ENCODE data around the gene ERBB4.

ERBB4 gene

DNA sequence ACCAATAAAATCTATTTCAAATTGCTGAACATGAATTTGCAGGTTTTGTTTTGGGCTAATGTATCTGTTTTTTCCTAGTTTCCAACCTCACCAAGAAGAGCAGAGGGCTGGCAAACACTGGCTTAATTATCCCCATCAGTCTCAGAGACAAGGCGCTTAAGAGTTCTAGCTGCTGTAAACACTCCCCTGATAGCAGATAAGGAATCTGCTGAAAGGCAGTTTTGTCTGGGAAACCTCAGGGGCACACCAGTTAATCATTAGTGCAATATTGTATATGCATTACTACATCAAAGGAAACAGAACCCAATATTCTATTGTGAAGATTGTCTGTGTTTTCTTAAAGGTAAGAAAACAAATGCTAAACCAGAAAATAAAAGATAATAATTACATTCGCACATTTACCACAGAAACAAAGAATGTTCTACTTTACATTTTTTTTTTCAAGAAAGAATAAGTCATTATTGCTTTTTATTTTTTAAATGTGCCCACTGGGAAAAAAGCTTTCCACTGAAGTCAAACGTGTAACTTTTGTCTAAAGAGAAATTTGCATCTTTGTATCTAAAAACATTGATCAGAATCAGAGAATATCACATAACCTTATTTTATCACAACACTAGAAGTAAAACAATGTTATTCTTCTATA lies 179.1 kb downstream of the ERBB4 start:
- DNase-seq, result no peak

DNA sequence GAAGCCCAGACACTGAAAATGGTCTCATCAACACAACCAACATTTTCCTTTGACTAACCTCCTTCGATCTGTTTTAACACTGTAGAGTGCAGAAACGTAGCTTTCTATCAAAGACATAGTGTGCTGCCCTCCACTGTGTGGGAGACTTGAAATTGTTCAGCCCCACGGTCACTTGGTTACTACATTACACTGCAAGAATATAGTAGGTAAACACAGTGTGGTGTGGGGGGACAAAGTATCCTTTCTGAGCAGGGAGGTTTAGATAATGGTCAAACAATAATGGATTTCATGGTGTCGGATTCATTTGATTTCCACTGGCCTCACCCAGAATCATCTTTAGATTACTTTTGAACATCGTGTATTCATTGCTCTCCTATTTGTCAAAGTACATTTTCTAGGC lies 181.0 kb downstream of the ERBB4 start:
- no peak for DNase-seq

GRCh38 chr2:212354382-212354781 lies 184.2 kb downstream of the ERBB4 start:
- no peak for DNase-seq

GRCh38 chr2:212348501-212348900 lies 190.1 kb downstream of the ERBB4 start:
- DNase-seq, result no peak

GRCh38 chr2:212346865-212347264 lies 191.7 kb downstream of the ERBB4 start:
- DNase-seq, result no peak

DNA sequence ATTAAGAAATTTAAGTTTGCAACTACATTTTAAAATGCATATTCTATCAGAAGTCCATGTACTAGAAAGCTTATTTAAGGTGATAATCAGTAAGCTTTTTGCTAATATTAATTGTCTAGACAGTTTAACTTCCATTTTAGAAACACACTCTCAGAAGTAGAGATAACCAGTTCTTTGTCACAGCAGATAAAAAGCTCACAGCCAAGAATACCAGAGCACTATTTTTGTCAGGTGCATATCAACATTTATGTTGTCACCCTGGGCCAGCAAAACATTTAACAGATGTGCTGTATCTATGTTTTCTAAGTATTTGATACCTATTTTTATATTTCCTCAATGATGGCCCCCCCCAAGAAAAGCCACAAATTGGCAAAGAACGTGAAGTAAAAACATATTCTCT lies 192.6 kb downstream of the ERBB4 start:
- DNase-seq, result no peak

DNA sequence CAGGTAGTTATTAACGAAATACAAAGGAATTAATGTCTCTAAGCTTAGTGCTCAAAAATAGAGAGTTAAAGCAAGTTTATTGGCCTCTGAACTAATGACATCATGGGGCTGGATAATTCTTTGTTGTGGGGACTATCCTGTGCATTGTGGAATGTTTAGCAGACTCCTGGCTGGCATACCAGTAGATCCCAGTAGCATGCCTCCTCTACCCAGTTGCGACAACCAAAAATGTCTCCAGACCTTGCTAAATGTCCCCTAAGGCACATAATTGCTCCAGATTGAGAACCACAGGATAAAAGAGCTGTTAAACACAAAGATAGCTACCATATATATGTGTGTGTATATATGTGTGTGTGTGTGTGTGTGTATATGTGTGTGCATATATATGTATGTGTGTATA lies 194.5 kb downstream of the ERBB4 start:
- DNase-seq, result no peak

DNA sequence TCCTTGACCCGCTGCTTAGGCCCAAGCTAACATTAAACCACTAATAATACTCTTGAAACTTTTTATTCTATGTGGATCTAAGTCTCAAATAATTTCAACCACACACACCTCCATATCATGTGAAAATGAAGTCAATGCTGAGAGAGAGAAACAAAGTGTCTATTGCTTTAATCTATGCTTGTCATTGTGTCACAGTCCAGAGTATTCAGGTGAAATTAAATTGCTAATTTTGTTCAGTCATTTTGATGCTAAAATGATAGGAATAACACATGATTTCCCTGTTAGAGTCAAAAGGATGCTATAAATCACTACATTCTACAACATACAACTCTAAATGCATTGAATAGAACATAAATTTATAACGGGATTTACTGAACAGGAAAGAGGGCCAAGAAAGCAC lies 195.4 kb downstream of the ERBB4 start:
- no peak for DNase-seq

- DNase-seq, result no peak
These were observed 200.9 kb downstream of the ERBB4 start for GRCh38 chr2:212337486-212338343.

GRCh38 chr2:212337036-212337435 lies 201.6 kb downstream of the ERBB4 start:
- DNase-seq, result no peak

- no peak for DNase-seq
These were observed 208.3 kb downstream of the ERBB4 start for GRCh38 chr2:212330263-212330662.

GRCh38 chr2:212328712-212329496 lies 209.7 kb downstream of the ERBB4 start:
- DNase-seq, result no peak

DNA sequence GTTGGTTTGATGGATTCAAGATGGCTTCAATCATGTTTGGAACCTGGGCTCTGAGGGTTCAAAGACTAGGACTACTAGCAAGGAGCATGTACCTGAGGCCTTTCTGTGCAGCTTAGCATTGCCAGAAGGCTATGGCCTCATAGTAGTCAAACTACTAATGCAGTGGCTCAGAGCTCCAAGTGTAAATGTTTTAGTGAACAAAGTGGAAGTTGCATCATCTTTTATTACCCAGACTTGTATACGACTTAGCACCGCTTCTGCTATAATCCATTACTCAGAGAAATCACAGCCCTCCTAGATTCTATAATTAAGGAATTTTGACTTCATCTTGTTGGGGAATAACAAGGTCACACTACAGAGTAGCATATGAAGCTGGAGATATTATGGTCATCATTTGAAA lies 210.5 kb downstream of the ERBB4 start:
- DNase-seq, result no peak

- DNase-seq, result no peak
These were observed 211.3 kb downstream of the ERBB4 start for GRCh38 chr2:212327171-212327809.

GRCh38 chr2:212318636-212319035 lies 220.0 kb downstream of the ERBB4 start:
- no peak for DNase-seq

DNA sequence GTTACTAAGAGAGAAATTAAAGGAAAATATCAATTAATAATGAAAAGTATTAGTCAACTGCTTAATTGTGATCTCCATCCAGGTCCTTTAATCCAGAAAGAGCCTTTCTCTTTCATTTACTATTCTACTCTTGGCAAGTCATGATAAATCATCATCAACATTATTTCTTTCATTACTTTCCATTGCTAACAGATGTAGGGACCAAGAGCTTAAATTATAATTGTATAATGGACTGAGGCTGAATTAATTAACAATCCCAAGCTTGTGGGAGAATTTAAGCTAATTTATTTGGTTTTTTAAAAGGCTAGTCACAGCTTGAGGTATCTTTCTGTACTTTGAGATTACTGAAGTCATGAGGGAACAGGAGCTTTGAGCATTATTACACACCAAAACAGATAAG lies 223.9 kb downstream of the ERBB4 start:
- DNase-seq, result no peak

GRCh38 chr2:212311807-212312404 lies 226.7 kb downstream of the ERBB4 start:
- DNase-seq, result no peak

DNA sequence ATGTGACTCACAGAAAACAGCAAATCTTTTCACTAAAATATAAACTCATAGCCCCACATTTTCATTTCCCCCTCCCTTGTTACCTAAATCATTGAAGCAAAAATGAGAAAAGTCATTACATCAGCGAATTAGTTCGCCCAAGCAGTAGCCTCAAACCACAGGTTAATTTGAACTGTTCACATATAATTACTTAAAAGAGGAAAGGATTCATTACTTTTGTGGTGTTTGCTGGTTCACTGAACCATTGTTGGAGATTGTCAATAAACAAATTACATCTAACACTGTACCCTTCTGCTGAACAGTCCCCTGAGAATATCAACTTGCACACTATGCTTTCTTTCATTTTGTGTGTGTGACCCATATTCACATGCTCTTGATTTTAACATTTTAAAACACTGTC lies 238.7 kb downstream of the ERBB4 start:
- DNase-seq, result no peak

- DNase-seq, result no peak
These were observed 239.3 kb downstream of the ERBB4 start for GRCh38 chr2:212299333-212299732.

- no peak for DNase-seq
These were observed 243.0 kb downstream of the ERBB4 start for GRCh38 chr2:212295571-212295970.

- DNase-seq, result no peak
These were observed 243.8 kb downstream of the ERBB4 start for GRCh38 chr2:212294816-212295215.

DNA sequence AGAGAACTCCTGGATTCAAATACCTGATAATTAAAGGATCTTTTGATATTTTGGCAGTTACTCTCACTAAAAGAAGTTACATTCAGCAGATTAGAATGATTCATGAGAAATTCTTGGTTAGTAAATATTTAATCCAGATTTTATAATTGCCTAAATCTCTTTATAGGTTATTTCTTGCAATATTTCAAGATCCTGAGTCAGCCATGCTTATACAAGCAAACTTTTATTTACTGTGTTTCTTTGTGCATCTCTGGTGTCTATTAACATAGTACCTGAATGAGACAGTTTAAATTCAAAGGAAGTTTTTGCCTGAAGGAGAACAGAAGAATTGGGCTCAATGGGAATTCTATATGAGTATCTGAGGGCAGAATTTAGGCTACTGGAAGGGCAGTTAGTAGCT lies 249.3 kb downstream of the ERBB4 start:
- DNase-seq, result no peak

DNA sequence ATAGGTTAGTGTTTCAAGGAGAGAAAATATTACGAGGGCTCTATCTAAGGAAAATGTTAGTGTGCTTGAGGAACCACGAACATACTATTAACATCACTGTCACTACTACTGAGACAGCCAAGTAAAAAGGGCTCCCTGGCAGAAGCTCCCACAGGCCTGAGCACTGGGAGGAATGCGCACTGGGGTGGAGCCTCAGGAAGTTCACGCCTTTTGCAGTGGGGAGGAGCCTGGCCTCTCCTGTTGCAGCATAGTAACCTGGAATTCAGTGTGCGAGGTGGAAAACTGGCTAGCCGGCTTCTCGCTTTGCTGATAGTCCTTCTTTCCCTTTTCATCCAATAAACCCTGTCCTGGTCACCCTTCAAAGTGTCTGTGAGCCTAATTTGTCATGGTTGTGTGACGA lies 250.3 kb downstream of the ERBB4 start:
- no peak for DNase-seq

Data from CD4-positive, alpha-beta T cell treated with Interleukin-4 for 1 hour (primary cell).